ENCODE measurements around the gene PEX16. TPM values are rescaled to one million over a fixed set of nuclear protein-coding genes. Genes with fewer than 3 reads are reported as not detected.

Gene PEX16
- total RNA-seq, 1 experiment from 2014 or later: 28.1 TPM

DNA sequence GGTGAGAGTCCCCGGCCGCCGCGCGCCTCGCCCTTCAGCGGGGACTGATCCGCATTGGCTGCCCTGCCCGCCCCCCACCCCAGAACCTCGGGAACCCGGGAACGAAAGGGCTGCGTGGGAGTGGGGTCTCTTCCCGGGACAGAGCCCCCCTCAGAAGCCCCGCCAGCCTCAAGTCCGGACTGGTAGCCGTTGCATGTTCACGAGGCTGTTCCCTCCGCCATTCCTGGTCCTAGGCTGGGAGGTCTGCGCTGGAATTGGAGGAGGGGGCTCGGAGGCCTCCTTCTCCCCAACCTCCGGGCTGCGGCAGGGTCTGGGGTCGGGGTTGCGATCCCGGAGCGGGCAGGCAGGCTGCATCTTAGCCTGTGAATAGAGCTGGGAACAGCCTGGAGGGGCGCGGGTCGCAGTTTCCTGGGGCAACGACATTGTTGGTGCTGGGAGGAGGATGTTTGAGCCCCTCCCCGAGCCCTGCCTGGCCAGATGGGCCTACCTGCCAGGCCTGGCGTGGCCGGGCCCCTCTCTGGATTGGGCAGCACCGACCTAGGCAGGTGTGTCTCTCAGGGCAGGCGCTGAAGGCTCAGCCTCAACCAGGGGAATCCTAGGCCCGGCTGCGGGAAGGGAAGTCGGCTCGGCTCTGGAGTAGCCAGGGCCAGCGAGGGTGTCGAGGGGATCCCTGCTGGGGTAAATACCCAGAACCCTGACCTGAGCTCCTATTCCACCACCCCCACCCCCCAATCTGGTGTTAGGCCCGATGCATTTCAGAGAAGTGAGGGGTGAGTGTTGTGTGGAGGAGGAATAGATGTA is 31.6 kb downstream of the PEX16 start:
- no peaks in the 10 kb centered on the region for H3K4me1 Mint-ChIP-seq (ENCODE audit: insufficient read depth, unreplicated experiment)
- H3K9me3 Mint-ChIP-seq (ENCODE audit: unreplicated experiment): no peaks in the 10 kb centered on the region
- ChIA-PET CTCF (interaction anchor here (0.6 kb wide), 1 partner anchor 79 kb away, joined by 3 read pairs; no protein-coding TSS in a partner anchor), POLR2A (no interaction called here)
- intact Hi-C loops (cut with micrococcal nuclease): no loop called here
- H3K36me3 Mint-ChIP-seq (ENCODE audit: insufficient read depth, unreplicated experiment): no peaks in the 10 kb centered on the region
- peak overlapping the region; percentile 38 for H3K4me3 Mint-ChIP-seq (ENCODE audit: unreplicated experiment)
- TF ChIP-seq, protein P1, sequence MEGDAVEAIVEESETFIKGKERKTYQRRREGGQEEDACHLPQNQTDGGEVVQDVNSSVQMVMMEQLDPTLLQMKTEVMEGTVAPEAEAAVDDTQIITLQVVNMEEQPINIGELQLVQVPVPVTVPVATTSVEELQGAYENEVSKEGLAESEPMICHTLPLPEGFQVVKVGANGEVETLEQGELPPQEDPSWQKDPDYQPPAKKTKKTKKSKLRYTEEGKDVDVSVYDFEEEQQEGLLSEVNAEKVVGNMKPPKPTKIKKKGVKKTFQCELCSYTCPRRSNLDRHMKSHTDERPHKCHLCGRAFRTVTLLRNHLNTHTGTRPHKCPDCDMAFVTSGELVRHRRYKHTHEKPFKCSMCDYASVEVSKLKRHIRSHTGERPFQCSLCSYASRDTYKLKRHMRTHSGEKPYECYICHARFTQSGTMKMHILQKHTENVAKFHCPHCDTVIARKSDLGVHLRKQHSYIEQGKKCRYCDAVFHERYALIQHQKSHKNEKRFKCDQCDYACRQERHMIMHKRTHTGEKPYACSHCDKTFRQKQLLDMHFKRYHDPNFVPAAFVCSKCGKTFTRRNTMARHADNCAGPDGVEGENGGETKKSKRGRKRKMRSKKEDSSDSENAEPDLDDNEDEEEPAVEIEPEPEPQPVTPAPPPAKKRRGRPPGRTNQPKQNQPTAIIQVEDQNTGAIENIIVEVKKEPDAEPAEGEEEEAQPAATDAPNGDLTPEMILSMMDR (IDR thresholded peaks at IDR 0.05; ENCODE audit: unreplicated experiment): no peak
- H3K27me3 Mint-ChIP-seq (ENCODE audit: insufficient read depth, unreplicated experiment): peaks cover 5% of the 10 kb centered on the region
- DNase-seq (ENCODE audit: unreplicated experiment): no peak
- BruUV-seq (replicated peaks): no TSS peak
- no peak overlapping the region for H3K27ac Mint-ChIP-seq (ENCODE audit: low read depth, unreplicated experiment)

DNA sequence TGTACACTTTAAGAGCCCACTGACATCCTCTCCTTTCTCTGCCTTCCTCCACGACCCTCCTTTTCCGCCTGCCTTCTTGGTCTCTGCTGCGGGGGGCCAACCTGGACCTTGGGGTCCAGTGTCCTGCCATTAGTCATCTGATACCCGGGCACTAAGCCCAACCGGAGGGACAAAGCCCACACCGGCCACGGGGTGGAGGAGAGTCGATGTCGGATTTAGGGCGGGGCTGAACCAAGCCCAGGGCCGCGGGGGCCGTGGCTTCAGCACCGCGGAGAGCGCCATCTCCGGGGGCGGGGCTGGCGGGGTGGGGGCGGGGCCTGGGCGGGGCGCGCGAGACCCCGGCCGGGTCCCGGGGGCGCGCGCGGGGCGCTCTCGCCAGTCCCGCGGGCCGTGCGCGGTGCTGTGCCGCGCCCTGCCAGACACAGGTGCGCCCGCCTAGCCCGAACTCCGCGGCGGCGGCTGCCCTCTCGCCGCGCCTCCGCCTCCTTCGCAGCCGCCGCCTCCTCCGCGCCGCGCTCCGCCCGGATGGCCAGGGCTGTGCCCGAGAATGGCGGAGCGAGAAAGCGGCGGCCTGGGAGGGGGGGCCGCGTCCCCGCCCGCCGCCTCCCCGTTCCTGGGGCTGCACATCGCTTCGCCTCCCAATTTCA is 32.3 kb downstream of the PEX16 start, which contains the start of gene MAPK8IP1:
MAPK8IP1 (plus strand) TSS at position 378 of the 647 bp plus-strand sequence; CDS start at position 548, 170 bp downstream.
- TF ChIP-seq, protein P1 (IDR thresholded peaks at IDR 0.05; ENCODE audit: unreplicated experiment): no peak
- no peak within 1 kb of the TSS for H3K27ac Mint-ChIP-seq (ENCODE audit: low read depth, unreplicated experiment)
- CTCF ChIA-PET: no interaction called here
- intact Hi-C loops (cut with micrococcal nuclease): no loop called here
- no peaks in the 10 kb centered on the region for H3K27me3 Mint-ChIP-seq (ENCODE audit: insufficient read depth, unreplicated experiment)
- H3K9me3 Mint-ChIP-seq (ENCODE audit: unreplicated experiment): no peaks in the 10 kb centered on the region
- peak within 1 kb of the TSS; percentile 38 for H3K4me3 Mint-ChIP-seq (ENCODE audit: unreplicated experiment)
- no peaks in the 10 kb centered on the region for H3K36me3 Mint-ChIP-seq (ENCODE audit: insufficient read depth, unreplicated experiment)
- BruUV-seq (replicated peaks): no TSS peak
- peaks cover 3% of the 10 kb centered on the region for H3K4me1 Mint-ChIP-seq (ENCODE audit: insufficient read depth, unreplicated experiment)
- POLR2A ChIA-PET: interaction anchor here (1.3 kb wide), 1 partner anchor 25 kb away, joined by 3 read pairs; no protein-coding TSS in a partner anchor
- DNase-seq (ENCODE audit: unreplicated experiment): peak; percentile 39

DNA sequence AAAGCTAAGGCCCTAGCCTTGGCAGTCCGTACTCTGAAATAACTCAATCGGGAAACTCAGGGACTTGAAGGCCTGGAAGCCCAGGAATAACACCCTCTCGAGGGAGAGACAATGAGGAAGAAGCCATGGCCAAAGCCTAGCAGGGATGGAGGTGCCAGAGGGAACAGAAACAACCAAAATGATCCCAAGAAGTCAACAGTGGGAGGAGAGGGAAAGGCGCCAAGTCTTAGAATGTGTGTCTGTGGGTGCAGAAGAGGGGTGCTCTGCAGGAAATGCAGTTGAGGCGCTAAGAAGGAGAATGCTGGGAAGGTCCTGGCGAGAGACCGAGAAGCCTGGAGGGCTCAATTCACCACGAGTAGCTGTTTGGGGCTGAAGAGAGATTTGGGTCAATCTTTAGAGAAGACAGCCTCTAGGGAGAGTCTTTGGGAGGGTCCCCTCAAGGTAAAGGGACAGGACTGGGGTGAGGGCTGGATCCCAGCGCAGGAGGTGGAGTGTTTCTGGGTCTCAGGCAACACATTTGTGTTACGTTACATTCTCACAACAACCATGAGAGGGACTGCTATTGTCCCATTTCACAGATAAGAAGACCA is 33.0 kb downstream of the PEX16 start:
- Mint-ChIP-seq H3K27ac (ENCODE audit: low read depth, unreplicated experiment) (no peak overlapping the region), H3K9me3 (ENCODE audit: unreplicated experiment) (no peaks in the 10 kb centered on the region), H3K27me3 (ENCODE audit: insufficient read depth, unreplicated experiment) (no peaks in the 10 kb centered on the region), H3K4me1 (ENCODE audit: insufficient read depth, unreplicated experiment) (peaks cover 10% of the 10 kb centered on the region), H3K36me3 (ENCODE audit: insufficient read depth, unreplicated experiment) (no peaks in the 10 kb centered on the region), H3K4me3 (ENCODE audit: unreplicated experiment) (peak overlapping the region; percentile 38)
- CTCF ChIA-PET: interaction anchor here (2.1 kb wide), 1 partner anchor 12 kb away, joined by 9 read pairs; no protein-coding TSS in a partner anchor
- no TSS peak for BruUV-seq (replicated peaks)
- POLR2A ChIA-PET: interaction anchor here (1.0 to 1.3 kb wide), 2 partner anchors 24 to 56 kb away, joined by 3 read pairs; no protein-coding TSS in a partner anchor
- TF ChIP-seq, protein P1 (IDR thresholded peaks at IDR 0.05; ENCODE audit: unreplicated experiment): no peak
- intact Hi-C loops (cut with micrococcal nuclease): no loop called here
- no peak for DNase-seq (ENCODE audit: unreplicated experiment)

All from MCF 10A (cell line).